ENCODE data around the gene KLHL22.
"Not testable (repeated sequence)": the region's sequence is repeated elsewhere in the genome, so short reads cannot be mapped to it uniquely, and the experiment has no call there.

KLHL22 gene

DNA sequence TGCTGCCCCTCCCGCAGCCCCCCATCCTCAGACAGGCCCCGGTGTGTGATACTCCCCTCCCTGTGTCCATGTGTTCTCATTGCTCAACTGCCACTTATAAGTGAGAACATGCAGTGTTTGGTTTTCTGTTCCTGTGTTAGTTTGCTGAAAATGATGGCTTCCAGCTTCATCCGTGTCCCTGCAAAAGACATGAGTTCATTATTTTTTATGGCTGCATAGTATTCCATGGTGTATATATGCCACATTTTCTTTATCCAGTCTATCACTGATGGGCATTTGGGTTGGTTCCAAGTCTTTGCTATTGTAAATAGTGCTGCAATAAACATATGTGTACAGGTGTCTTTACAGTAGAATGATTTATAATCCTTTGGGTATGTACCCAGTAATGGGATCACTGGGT is 80.4 kb downstream of the KLHL22 start:
- not testable (repeated sequence) for DNase-seq

DNA sequence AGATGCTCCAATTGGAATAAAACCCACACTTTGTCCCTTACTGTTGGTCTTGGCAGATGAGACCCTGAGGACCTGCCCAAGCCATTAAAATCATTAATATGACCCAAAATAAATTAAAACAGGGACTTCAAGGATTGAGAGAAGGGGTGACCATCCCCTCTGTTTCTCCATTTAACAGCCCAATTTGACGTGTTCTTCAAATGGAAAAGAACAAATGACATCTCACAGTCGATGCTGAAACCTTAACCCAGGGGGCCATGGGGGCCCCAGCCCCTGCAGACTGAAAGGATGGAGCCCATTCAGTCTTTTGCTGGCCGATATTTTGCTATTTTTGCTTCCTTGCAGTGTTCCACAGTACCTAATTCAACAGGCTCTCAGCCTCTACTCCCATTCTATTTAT is 81.1 kb downstream of the KLHL22 start:
- no peak for DNase-seq

DNA sequence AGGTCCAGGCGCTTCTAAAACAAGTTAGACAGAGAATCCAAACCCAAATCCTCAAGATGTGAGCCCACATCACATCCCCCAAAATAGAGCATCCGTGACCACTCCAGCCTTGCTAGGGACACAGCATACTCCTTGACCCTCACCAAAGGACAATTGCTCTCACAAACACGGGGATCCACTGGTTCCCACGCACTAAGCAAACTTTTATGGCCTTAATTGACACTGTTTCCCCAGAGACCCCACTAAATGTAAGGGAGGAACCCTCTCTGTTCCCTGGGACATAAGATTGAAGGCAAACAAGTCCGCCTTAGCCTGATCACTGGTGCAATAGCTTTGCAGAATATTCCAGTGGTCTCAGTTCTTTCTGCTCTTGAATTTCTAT is 81.5 kb downstream of the KLHL22 start:
- no peak for DNase-seq

DNA sequence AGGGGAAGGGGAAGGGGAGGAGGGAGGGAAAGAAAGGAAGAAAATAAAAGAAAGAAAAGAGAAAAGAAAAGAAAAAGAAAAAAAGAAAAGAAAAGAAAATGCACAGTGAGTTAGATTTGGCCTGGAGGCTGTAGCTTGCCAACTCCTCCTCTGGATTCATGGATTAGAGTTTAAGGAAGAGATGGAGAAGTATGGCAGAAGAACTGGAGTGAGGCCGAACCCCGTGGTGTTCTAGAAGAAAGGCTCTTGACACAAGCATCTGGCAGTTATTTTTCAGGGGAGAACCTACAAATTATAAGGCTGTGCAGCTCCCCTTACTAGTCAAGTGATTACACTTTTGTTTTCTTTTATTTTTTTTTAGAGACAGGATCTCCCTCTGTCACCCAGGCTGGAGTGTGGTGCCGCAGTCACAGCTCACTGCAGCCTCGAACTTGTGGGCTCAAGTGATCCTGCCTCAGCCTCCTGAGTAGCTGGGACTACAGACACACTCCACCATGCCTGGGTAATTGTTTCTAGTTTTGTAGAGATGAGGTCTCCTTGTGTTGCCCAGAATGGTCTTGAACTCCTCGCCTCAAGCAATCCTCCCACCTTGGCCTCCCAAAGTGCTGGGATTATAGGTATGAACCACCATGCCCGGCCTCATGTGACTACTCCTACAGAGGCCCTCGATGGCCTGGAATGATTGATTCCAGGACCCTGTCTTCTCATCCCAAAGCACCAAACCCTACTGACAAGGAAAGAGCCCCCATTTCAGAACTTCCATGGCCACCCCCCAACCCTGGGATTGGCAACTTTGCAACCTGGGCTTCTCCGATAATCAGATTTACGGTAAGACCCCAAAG is 82.2 kb downstream of the KLHL22 start:
- no peak for DNase-seq

DNA sequence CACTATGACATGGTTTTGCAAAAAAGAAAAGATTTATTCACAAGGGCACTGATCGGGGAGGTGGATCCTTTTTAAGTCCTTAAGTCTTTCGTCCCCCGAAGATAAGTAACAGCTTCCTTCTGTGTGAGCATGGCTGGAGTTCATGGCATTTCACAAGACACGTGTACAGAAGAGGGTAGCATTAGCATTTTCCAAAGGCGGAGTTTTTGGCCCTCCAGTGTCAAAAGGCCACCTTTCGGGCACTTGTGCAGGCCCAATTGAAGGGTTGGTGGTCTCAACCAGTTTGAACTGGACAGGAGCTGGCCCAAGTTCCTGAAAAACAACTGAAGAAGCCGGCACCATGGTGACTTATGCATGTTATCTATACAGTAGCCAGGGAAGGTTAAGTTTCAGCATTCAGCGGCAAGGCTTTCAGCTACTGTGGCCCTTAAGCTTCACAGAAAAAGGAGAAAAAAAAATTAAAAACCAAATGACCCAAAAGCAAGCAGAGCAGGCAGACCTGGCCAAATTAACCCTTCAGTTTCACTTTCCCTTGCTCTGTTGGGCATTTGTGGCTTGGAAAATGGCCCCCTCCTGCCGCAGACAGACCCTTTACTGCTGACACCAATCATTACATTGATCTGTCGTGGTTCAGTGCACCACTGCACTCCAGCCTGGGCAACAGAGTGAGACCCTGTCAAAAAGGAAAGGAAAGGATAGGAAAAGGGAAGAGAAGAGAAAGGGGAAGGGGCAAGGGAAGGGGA is 83.0 kb downstream of the KLHL22 start:
- no peak for DNase-seq

DNA sequence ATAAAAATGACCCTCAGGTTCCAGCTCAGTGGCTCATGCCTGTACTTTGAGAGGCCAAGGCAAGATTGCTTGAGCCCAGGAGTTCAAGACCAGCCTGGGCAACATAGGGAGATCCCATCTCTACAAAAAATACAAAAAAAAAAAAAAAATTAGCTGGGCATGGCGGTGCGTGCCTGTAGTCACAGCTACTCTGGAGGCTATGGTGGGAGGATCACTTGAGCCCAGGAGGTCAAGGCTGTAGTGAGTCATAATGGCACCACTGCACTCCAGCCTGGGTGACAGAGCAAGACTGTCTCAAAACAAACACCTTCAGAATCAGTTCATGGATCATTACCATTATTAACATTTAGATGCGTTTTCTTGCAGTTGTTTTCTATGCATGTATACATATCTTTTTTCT is 86.2 kb downstream of the KLHL22 start:
- DNase-seq, result not testable (repeated sequence)

DNA sequence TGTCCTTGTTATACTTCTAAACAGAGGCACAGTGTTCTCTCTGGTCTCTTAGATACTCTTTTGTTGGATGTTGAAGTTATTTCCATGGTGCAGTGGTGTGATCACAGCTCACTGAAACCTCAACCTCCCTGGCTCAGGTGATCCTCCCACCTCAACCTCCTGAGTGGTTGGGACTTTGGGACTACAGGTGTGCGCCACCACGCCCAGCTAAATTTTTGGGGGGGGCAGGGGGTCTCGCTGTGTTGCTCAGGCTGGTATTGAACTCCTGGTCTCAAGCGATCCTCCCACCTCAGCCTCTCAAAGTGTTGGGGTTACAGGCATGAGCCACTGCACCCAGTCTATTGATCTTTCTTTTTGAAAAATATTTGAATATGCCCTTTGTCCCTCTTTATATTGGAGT is 86.7 kb downstream of the KLHL22 start:
- no peak for DNase-seq

DNA sequence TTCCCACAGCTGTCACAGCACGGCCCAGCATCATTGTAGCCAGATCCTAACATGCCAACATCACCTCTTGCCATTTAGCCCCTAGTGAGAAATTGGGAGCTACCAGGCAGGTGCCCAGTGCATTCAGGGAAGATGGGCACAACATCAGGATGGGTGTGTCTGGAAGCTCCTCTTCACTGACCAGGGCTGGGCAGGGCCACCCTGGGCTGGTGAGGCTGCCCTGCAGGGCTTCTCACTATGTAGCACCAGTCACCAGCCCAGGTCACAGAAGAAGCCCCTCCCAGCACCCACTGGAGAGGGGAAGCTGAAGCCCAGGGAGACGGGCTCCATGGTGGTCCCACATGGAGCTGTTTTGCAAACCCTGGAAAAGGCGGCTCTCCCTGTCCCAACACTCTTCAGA is 87.8 kb downstream of the KLHL22 start:
- no peak for DNase-seq

DNA sequence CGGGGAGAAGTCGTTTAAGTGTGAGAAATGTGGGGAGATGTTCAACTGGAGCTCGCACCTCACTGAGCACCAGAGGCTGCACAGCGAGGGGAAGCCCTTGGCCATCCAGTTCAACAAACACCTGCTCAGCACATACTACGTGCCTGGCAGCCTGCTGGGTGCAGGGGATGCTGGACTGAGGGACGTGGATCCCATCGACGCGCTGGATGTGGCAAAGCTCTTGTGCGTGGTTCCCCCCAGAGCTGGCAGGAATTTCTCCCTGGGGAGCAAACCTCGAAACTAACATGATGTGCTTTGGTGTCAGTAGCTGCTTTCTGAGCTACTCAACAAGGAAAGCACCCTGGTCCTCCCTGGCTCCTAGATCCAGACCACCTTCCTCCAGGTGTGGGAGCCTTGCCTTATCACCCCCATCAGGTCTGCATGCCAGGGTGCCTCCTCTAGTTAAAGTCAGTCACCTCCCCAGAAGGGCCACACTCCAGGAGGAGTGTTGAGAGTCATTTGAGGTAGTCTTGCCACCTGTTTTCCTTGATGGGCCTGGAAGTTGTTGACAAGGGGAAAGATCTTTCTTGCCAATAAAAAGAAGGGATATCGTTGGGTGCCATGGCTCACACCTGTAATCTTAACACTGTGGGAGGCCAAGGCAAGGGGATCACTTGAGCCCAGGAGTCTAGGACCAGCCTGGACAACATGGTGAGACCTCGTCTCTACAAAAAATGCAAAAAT is 88.7 kb downstream of the KLHL22 start:
- DNase-seq, result no peak

DNA sequence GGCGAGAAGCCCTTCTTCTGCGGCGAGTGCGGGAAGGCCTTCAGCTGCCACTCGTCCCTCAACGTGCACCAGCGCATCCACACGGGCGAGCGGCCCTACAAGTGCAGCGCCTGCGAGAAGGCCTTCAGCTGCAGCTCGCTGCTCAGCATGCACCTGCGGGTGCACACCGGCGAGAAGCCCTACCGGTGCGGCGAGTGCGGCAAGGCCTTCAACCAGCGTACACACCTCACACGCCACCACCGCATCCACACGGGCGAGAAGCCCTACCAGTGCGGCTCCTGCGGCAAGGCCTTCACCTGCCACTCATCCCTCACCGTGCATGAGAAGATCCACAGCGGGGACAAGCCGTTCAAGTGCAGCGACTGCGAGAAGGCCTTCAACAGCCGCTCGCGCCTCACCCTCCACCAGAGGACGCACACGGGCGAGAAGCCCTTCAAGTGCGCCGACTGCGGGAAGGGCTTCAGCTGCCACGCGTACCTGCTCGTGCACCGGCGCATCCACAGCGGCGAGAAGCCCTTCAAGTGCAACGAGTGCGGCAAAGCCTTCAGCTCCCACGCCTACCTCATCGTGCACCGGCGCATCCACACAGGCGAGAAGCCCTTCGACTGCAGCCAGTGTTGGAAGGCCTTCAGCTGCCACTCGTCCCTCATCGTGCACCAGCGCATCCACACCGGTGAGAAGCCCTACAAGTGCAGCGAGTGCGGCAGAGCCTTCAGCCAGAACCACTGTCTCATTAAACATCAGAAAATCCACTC is 89.5 kb downstream of the KLHL22 start:
- DNase-seq, result no peak

DNA sequence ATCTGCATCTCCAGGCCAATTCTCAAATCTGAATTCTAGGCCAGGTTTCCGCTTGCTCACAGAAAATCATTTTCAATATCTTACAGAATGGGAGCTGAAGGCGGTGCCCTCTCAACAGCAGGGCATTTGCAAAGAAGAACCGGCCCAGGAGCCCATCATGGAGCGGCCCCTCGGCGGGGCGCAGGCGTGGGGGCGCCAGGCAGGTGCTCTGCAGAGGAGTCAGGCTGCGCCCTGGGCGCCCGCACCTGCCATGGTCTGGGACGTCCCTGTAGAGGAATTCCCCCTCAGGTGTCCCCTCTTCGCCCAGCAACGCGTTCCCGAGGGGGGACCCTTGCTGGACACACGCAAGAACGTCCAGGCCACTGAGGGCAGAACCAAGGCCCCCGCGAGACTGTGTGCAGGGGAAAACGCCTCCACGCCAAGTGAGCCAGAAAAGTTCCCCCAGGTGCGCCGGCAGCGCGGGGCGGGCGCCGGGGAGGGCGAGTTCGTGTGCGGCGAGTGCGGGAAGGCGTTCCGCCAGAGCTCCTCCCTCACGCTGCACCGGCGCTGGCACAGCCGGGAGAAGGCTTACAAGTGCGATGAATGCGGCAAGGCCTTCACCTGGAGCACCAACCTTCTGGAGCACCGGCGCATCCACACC is 90.2 kb downstream of the KLHL22 start:
- no peak for DNase-seq

DNA sequence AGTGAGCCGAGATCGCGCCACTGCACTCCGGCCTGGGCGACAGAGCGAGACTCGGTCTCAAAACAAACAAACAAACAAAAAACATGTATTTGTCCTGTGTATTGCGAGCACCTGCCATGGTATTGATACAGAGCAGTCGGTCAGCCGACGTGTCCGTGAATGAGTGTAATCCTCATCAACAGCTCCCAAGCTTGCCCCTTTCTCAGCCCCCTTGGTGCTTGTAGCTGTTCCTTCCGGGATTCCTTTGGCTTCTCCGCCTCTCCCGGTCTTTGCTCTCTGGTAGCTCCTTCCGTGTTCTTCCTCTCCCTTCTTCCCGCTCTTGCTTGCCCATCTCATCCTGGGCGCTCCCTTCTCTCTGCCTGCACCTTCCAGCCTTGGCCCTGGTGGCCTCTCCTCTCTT is 90.7 kb downstream of the KLHL22 start:
- no peak for DNase-seq

DNA sequence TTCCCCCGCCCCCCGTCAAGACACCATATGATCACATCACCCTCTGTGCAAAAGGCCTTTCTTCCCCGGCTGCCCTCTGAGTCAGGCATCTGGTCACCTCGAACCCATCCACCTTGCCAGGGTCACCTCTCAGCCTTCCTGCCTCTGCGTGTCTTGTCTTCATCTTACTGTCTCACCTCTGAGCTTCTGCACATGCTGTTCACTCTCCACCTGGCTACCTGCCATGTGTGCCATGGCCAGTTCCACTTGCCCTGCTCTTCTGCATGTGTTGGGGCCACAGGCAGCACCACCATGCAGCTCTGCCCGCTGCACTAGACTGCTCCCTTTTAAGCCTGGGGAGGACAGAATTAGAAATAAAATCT is 91.8 kb downstream of the KLHL22 start:
- DNase-seq, result no peak

DNA sequence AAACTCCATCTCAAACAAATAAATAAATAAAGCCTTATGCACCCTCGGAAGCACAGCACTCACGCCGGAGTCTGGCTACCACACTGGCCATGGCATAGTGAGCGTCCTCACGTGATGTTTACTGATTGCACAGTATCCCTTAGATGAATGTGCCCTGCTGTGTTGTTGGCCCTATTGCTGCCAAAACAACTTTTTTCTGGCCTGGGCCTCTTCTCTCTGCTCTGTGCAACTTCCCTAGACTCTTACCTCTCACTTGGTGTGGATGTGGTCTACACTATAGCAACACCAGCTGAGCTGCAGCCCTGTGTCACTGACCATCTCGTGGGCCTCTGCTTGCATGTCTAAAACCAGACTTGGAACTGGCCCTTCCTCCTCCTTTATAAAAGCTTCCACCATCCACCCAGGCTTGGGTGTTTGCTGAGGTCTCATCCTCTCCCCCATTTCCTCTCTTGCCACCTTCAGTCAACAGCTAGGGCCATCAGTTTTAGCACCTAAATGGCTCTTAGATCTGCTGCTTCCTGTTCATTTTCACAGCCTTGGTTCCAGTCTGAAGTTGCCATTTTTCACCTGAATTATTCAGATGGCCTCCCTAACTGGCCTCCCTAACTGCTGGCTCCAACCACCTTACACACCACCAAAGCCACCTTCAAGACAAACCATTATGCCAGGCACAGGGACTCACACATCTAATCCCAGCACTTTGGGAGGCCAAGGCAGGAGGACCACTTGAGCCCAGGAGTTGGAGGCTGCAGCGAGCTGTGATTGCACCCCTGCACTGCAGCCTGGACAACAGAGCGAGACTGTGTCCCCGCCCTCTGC is 92.4 kb downstream of the KLHL22 start:
- no peak for DNase-seq

DNA sequence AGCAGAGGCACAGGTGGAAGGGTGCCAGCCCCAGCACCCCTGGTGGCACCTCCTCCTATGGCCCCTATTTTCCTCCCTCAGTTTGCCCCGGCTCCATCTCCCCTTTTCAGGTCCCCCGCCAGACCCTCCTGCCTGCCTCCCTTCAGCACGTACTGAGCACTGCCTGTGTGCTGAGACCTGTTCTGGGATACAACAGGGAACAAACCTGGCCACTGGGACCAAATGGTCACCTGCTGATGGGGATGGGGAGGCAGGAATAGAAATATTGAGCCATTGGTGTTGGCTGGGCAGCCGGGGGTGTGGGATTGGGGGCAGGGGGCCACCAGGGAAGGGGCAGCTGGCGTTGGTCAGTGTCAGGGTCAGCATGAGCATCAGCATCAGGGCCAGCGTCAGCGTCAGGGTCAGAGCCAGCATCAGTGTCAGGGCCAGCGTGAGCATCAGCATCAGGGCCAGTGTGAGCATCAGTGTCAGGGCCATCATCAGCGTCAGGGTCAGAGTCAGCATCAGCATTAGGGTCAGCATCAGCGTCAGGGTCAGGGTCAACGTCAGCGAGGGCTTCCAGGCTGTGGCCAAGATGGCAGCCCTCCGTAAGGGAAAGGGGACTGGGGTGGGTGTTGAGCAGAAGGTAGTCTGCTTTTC is 94.1 kb downstream of the KLHL22 start:
- no peak for DNase-seq

DNA sequence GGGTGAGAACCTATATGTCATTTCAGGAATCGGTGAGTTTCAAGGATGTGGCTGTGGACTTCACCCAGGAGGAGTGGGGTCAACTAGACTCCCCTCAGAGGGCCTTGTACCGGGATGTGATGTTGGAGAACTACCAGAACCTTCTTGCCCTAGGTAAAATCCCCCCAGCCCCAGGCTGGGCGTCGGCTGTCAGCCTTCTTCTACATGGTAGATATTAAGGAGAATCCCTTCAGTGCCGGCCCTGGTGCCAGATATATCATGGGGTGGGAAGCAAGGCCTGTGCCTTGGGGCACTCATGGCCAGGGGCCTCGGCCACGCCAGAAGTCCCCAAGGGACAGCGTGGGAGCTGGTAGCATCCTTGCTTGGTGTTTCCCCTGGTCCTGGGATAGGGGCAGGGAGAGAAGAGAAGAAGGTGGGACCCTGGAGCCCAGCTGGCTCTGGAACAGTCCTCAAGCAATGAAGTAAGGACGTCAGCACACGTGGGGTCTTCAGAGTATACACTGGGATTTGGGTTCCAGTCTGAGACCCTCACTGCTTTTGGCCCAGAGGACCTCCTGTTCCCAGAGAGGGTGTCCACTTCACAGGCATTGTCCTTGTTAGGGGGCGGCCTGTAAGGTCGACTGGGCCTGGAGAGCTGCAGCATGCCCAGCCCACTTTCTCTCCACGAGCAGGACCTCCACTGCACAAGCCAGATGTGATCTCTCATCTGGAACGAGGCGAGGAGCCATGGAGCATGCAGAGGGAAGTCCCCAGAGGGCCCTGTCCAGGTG is 94.8 kb downstream of the KLHL22 start:
- DNase-seq, result no peak

DNA sequence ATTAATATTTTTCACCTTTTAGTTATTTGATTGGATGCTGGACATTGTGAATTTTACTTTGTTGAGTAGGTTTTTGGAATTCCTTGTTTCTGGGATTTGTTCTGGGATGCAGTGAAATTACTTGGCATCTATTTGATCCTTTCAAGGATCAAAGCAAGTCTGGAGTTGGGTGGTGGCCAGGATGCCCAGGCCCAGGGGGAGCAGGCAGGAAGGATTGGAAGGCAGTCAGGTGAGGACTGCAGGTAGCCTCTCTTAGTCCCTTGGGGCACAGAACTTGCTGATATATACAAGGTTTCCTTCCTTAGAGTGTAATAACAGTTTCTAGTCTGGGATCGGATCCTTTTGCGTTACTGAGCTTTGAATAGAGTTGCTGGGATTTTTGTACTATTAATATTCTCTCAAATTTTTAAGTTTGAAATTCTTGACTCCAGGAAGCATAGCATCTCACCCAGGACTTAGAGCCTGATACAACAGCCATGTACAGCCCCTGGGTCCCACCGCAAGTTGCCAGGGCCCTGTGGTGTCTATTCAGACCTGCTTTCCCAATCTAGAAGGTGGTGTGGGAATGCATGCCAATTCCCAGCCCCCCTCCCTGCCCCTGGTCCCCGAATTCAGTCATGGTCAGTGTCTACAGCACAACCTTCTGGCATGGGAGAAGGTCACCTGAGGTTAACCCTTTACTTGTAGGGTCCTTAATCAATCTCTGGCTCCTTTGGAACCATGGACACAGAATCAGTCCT is 95.6 kb downstream of the KLHL22 start:
- DNase-seq, result no peak

DNA sequence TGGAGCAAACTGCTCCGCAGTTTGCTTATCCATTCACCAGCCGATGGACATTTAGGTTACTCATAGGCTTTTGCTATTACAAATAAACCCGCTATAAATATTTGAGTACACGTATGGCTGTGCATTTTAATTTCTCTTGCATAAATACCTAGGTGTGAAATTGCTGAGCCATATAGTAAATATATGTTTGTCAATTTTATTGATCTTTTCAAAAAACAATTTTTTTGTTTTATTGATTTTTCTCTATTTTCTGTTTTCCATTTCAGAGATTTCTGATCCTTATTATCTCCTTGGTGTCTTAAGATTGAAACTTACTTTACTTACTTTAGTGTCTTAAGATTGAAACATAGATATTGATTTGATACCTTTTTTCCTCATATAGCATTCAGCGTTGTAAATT is 97.2 kb downstream of the KLHL22 start:
- no peak for DNase-seq

DNA sequence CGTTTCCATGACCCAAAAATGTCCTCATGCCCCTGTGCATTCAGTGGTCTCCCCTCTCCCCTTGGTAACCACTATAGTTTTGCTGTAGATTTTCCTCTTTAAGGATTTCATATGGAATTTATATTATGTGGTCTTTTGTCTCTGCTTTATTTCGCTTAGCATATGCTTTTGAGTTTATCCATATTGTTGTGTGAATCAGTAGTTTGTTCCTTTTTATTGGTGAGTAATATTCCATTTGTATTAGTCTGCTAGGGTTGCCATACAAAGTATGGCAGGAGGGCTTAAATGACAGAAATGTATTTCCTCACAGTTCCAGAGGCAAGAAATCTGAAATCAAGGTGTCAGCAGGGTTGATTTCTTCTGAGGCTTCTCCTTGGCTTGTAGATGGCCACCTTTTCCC is 98.1 kb downstream of the KLHL22 start:
- no peak for DNase-seq

DNA sequence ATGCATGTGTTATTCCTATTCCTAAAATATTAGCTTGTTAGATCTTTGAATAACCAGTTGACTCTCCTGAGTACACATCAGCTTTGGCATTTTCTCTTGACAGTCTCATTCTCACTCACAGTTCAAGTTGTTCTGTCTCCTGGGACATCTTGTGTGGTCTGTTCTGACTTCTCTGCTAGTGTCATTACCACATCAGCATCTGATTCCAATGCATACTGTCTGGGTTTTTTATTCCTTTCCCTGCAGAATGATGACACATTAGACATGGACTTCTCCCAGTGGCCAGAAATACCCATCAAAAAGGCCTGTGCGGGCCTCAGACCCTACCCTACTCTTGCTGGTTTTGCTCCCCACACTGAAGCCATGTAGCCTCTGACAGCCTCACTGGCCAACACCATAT is 99.0 kb downstream of the KLHL22 start:
- DNase-seq, result no peak
